Mucosa of descending colon (tissue), 3 donors: ENCODE results near the gene PCSK5. TPM values are rescaled to one million over a fixed set of nuclear protein-coding genes. Genes with fewer than 3 reads are reported as not detected.
A peak's percentile ranks its signal among the peaks of the same experiment; 100 is the strongest.

Source experiments
- ATAC-seq: fragments of 200-7000 bp; cut with Tn5 transposase; one replicate; pipeline ENCODE4 v1.9.1; 2020; ENCODE audit warnings: mild to moderate bottlenecking, moderate library complexity
- DNase-seq, 3 donors: peaks; one replicate each; pipeline ENCODE4 v3.0.0-alpha.2; 2020
- H3K36me3 ChIP-seq: fragments of 200-600 bp; one replicate; pipeline ENCODE4 v1.8.0; 2021; ENCODE audit warnings: low read depth, mild to moderate bottlenecking
- H3K4me1 ChIP-seq: fragments of 200-600 bp; one replicate; pipeline ENCODE4 v1.8.0; 2021; ENCODE audit warnings: low read depth, mild to moderate bottlenecking
- H3K4me3 ChIP-seq: fragments of 200-600 bp; one replicate; pipeline ENCODE4 v1.8.0; 2021; ENCODE audit warnings: mild to moderate bottlenecking
- H3K9me3 ChIP-seq: fragments of 200-600 bp; one replicate; pipeline ENCODE4 v1.8.0; 2021; ENCODE audit warnings: mild to moderate bottlenecking
- CTCF ChIP-seq: fragments of 200-600 bp; IDR thresholded peaks from one replicate; pipeline ENCODE4 v1.8.0; 2022; ENCODE audit warnings: antibody characterized with exemption, mild to moderate bottlenecking
- intact Hi-C, 2 donors: fragments of 100-400 bp; cut with DNase I in 1 of 2; cut with micrococcal nuclease in 1 of 2; formaldehyde crosslinking; loops; one replicate each; pipeline versions ENCODE4 v1.11.0 to v1.11.1; 2022; cut with DNase I, micrococcal nuclease
- total RNA-seq, 3 donors: library from RNA; stranded (reverse); fragmentation: NEBNext Ultra II Directional in 2 of 3; extraction: Animal tissue kit (Norgen Biotek cat#: 25700) in 2 of 3; gene quantifications; one replicate each; pipeline versions ENCODE4 v1.2.1 to v1.2.4, GENCODE V29; 2021 to 2023
- donor health status: DM: no; HTN: no; CAD: no; lungs with moderate emphysema.
- donor health status: DM: no; HTN: no; CAD: no.
- donor health status: DM: no; HTN: yes; CAD: no.

Gene PCSK5
- total RNA-seq, 3 donors from 2014 or later = 44.3 to 82.0 (median 53.3) TPM

DNA sequence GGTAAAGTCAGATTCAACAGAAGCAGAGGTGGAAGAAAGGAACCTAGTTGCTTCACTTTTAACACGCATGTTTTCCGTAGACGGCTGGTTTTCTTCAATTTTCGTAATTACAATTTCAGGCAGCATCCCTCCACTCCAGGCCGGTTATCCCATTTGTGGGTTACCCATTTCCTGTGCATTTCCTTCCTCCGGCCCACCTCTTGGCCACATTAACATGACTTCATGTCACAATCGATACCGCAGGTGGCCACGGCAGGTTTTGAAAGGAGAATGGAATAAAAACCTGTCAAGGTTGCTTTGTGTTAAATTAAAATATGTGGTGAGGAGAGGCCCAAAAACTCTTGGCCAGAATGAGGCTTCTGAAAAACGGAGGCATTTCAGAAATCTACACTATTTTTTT is 130.2 kb downstream of the PCSK5 start:
- no peak for ATAC-seq
- no peak overlapping the region for H3K4me3 ChIP-seq
- no peaks in the 10 kb centered on the region for H3K9me3 ChIP-seq
- DNase-seq = no peak
- no peak for TF ChIP-seq CTCF
- H3K36me3 ChIP-seq = no peaks in the 10 kb centered on the region
- intact Hi-C loops = no loop called here
- peaks cover 7% of the 10 kb centered on the region for H3K4me1 ChIP-seq

DNA sequence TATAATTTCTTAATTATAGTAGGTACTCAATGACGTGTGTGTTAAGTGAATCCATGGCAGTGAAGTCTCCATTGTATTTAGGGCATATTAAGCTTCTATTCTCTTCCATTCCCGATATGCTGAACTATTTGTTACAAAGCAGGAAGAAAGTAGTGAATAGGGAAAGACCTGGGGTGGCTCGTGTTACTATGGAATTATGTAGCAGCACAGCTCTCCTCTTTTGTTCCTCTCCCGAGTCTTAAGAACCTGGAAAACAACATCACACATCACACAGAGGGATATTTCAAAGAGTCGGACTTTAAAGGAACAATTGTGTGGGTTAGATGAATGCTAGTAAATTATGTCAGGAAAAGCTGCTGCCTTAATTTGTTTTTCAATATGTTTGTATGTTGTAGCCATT is 131.8 kb downstream of the PCSK5 start:
- no peak for TF ChIP-seq CTCF
- intact Hi-C loops = no loop called here
- ATAC-seq (no peak), DNase-seq (no peak)
- Histone ChIP-seq H3K36me3 (no peaks in the 10 kb centered on the region), H3K4me1 (peaks cover 7% of the 10 kb centered on the region), H3K9me3 (no peaks in the 10 kb centered on the region), H3K4me3 (no peak overlapping the region)

DNA sequence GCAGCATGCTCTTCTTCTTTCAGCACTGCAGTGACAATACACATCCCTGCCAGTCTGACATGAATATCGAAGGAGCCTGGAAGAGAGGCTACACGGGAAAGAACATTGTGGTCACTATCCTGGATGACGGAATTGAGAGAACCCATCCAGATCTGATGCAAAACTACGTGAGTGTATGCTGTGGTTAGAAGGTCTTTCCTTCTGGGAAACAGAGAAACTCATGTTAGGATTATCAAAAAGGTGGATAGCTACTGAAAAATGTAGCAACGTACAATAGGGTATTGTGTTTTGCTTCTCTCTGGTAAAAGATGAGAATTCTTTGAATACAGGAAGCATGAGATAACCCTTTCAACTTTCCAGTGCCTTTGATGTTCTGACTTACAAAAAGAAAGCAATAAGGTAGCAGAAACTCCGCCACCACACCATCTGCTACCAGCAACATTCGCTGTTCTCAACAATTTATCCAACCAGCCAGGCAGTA is 133.3 kb downstream of the PCSK5 start:
- no peak for DNase-seq
- Histone ChIP-seq H3K4me1 (peaks cover 4% of the 10 kb centered on the region), H3K9me3 (no peaks in the 10 kb centered on the region), H3K36me3 (no peaks in the 10 kb centered on the region), H3K4me3 (no peak overlapping the region)
- no peak for TF ChIP-seq CTCF
- peak; percentile 45 for ATAC-seq
- intact Hi-C loops = no loop called here

GRCh38 chr9:76025286-76025685 is 134.8 kb downstream of the PCSK5 start:
- peaks cover 3% of the 10 kb centered on the region for H3K4me1 ChIP-seq
- no peaks in the 10 kb centered on the region for H3K36me3 ChIP-seq
- TF ChIP-seq CTCF = no peak
- intact Hi-C loops = no loop called here
- H3K9me3 ChIP-seq = no peaks in the 10 kb centered on the region
- ATAC-seq (no peak), DNase-seq (no peak)
- H3K4me3 ChIP-seq = no peak overlapping the region

- no peak for TF ChIP-seq CTCF
- H3K9me3 ChIP-seq = no peaks in the 10 kb centered on the region
- peaks cover 3% of the 10 kb centered on the region for H3K4me1 ChIP-seq
- H3K4me3 ChIP-seq = no peak overlapping the region
- DNase-seq (no peak), ATAC-seq (no peak)
- no peaks in the 10 kb centered on the region for H3K36me3 ChIP-seq
- intact Hi-C loops = no loop called here
These were observed 136.3 kb downstream of the PCSK5 start for GRCh38 chr9:76026796-76027195.

DNA sequence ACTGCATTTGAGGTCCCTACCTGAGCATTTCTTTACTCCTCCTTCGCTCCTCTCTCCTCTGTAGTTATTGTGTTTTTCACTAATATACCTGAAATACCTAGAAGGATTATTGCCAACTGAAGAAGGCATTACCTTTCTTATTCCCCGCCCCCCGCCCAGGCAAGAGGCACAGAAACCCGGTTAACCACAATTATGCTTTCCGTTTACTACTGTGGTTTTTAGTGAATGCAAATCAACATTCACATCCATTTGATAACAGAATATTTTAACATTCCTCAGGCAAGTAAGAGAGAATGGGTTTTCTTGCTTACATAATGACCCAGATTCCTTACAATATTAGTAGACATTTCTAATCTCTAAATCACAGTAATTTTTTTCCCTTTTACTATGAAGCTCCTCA is 136.9 kb downstream of the PCSK5 start:
- ATAC-seq = no peak
- TF ChIP-seq CTCF = no peak
- no peak for DNase-seq

More for the DNA sequence above, 136.9 kb downstream of the PCSK5 start:
- peaks cover 3% of the 10 kb centered on the region for H3K4me1 ChIP-seq
- H3K36me3 ChIP-seq = no peaks in the 10 kb centered on the region
- no peaks in the 10 kb centered on the region for H3K9me3 ChIP-seq
- intact Hi-C loops = no loop called here
- H3K4me3 ChIP-seq = no peak overlapping the region
